ENCODE results near the gene IL1RL1.
"Not testable (repeated sequence)": the region's sequence is repeated elsewhere in the genome, so short reads cannot be mapped to it uniquely, and the experiment has no call there.

IL1RL1 gene

DNA sequence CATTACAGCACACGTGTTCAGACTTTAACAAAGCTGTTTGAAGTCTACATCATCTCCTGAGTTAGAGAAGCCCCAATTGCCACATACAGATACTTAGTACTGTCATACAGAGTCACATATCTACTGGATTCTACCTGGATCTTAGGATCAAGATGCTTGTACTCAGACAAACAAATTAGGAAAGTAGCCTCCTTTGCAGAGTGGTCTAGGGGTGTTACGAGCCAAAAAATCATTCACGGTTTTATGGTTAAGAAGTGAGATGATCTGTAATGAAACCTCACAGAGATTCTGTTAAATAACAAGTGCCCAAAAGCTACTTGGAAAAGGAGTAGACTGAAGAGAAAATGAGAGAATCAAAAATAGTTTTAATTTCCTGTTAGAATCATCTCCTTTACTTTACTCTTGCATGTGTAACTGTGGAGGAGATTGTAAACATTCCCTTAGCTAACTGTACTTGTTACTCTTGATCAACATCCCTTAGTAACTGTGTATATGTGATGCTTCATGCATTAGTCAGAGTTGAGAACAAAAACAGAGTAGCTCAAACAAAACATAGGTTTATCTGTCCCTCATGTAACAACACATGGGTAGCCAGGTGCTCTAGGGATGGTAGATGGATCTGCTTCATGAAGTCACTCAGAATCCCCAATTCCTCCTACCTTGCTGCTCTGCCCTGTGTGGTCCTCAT lies 16.4 kb upstream of the IL1RL1 start:
- DNase-seq, result no peak

DNA sequence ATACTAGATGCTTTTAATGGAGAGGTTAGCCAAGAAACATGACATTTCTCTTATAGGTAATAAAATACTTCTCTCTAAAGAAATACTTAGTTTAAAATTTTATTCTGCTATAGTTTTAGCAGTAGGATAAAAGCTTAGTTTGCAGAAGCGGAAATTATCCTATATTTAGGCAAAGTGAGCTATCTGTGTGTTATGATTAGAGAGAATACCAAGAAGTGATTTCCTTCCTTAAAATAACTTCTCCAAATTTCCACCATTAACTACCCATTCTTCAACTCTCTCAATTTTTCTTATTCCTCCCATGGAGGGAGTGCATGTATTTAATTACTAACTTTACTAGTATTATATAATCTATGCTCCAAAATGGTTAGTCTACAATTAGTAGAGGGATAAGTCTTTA lies 15.8 kb upstream of the IL1RL1 start:
- no peak for DNase-seq

DNA sequence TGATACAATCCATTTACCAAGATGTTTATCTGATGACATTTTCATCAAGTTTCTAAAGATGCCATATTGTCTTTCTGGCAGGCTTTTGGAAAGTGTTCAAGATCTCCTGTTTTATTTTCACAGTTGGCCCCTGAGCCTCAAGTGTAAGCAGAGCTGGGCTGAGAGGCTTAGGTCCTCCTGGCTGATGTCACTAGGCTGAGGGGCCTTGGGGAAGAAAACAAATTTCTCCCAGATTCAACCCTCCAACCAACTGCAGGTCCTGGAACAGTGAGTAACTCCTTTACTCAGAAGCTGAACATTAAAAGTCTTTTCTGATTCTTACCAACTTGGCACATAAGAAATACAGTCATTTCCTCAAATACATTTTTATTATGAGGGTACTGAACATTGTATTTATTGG lies 14.9 kb upstream of the IL1RL1 start:
- DNase-seq, result no peak

DNA sequence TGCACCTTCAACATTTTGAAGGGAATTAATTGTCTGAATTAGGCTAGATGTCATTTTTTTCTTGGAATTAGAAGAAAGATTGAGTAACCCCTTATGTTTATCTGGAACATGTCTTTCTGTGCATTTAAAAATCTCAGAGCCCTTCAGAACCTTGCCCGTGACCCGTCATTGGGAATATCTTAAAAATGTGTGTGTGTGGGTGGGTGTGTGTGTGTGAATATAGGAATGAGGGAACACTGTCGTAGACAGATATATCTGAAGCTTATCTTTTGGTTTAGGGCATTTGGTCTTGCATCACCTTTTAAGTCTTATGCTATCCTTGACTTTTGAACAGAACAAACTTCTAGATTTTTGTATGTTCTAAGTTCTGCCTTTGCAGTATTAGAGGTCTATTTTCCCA lies 13.5 kb upstream of the IL1RL1 start:
- DNase-seq, result no peak

DNA sequence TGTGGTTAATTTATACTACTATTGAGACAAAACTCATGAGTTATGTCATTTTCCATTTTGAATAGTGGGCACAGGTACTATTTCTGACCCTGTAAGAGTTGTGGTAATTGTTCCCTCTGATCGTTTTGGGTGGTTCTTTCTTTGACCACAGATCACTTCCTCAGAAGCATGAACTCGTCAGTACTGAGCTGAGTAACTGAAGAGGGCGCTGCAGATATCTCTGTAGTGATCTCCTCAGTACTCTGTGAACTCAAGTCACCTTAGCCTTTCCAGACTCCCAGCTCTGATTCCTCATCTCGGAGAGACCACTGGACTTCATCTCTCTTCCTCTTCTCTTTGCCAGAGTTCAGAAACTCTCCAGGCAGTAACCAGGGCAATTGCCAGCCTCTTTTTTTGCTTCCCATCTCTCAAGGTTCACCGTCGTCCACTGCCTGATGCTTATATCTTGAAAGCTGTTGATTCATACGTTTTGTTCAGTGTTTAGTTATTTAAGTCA lies 9.4 kb upstream of the IL1RL1 start:
- no peak for DNase-seq

DNA sequence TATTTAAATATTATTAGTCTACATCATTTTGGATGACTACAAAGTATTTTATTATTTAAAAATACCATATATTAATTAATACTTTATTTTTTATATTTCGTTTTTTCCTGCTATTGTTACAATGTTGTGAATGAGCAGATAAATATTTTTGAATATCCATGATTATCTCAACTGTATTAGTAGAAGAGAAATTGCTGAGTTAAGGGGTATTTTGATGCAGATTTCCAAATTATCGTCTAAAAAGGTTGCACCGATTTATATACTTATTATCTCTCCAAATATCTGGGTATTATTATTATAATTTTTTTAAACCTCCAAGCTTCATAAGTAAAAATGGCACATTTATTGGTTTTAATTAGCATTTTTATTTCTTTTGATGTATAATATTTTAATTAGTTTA lies 8.9 kb upstream of the IL1RL1 start:
- no peak for DNase-seq

DNA sequence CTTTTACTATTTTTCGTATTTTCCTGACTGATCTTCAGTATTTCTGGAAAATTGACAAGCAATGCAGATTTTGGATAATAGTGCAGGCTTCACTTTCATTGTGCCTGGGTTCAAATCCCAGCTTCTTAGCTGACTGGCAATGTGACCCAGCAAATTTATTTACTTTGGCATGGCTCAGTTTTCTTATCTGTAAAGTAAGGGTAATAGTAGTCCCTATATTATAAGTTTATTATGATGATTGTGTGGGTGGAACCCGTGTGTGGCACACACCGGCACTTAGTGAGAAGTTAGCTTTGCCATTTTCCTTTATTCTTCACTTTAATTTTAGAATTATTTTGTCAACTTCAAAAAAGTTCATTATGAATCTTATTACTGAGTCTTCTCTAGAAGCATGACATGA lies 7.8 kb upstream of the IL1RL1 start:
- DNase-seq, result no peak

DNA sequence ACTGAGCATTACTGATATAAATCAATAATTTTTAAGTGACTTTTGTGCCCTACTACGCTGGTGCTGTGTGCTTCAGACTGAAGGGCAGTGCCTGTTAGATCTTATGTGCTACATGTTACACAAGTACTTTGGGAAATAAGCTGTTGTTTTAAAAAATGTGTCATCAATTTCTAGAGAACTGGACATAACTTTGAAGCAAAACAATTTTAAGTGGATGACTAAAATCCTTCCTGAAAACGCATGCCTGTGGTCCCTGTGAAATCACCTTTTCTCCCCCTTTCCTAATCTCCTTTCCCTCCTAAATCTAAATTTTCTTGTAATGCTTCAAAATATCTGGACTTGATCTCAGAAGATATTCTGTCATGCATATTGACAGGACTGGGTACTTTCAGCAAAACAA lies 7.1 kb upstream of the IL1RL1 start:
- DNase-seq, result no peak

DNA sequence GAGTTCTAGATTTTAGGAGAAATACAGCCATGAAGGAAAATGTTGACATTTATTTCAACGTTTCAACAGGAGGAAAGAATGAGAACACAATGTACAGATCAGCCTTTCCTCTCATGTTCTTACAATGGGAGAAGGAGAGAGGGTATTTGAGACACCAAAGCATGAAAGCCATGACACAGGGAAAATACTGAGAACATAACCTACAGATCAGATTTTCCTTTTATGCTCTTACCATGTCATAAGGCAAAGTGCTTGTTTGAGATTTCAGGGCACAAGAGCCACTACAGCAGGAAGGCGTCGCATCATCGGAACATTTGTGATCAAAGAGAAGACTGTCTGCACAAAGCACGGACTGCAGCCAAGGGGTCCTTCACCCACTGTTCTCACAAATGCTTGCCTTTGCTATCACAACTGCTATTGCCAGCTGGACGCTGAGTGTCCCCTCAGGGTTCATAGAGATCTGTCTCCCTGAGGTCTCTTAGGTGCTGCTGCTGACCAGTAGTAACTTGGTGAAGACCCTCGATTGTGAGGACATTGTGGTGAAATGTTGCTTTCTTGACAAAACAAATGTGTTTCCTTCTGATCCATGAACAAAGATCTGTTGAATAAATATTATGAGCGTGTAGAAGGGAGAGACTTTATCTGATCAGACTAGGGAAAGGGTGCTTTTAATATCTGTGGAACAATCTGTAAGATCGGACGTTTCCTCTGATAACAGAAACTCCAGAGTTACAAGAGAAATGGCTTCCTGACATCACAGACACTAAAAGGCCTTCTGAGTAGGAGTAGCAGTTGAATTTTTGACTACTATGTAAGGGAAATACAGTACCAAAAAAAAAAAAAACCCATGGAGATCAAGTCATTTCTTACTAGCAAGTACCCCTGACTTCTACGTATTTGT lies 6.4 kb upstream of the IL1RL1 start:
- DNase-seq, result no peak

DNA sequence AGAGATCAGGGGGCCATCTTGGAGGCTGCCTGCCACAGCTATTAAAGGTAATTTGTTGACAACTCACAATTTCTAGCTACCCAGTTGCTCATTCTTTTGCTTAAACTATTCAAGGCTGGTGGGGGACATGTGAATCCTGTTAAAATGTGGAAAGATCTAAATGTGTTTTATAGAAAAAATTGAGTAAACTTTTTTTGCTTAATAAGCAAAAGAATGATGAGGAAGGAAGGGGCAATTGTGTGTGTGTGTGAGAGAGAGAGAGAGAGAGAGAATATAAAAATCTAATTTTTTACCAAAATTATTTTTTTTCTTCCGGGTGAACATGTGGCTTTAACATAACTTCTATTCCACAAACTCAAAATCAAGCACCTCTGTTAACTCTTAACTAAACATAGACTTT lies 5.2 kb upstream of the IL1RL1 start:
- DNase-seq, result no peak

DNA sequence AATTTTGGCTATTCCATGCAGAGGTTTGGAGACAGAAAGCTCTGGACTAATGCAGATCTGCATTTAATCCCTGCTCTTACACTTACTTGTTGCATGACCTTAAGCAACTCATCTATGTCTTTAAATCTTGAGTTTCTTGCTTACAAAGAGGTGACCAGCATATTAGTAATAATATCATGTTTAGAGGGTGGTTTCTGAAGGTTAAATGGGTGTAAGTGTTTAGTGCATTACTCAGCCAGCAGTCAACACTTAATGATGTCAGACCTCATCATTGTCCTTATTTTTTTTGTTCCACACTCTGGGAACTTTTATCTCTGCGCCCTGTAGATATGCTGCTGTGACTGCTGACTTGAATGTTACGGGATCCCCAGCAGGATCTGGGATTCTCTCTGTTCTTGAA lies 1.7 kb downstream of the IL1RL1 start:
- no peak for DNase-seq

DNA sequence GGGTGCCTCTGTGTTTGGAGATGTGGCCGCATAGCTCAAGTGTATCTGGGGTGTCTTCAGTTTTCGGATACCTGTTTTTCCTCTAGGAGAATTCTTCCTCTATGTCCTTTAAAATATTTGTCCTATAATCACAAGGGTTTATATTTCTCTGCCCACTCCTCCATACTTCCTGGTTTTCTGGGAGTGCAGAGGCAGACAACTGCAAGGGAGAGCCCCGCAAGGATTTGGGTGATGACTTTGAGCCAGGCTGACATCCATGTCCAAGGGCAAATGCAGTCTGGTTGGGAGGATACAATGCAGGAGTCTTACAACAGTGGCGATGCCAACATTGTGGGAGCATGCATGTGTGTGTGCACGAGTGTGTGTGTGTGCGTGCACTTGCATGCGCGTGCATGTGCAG lies 2.1 kb downstream of the IL1RL1 start:
- DNase-seq, result no peak

DNA sequence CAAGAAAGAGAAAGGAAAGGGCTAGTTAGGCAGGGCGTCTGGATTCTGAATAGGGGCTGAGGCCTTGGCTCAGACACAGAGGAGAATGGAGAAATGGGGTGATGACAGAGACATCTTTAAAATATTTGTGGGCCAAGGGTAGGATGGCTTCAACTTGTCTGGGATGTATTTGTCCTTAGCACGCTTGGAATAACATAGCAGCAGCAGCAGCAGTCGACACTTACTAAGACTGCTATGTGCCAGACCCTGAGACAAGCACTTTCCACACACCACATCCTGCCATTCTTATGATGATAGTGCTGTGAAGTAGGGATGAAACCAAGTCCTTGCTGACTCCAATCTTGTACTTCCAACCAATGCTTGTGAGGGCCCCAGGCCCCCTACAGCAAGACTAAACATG lies 2.6 kb downstream of the IL1RL1 start:
- DNase-seq, result no peak

DNA sequence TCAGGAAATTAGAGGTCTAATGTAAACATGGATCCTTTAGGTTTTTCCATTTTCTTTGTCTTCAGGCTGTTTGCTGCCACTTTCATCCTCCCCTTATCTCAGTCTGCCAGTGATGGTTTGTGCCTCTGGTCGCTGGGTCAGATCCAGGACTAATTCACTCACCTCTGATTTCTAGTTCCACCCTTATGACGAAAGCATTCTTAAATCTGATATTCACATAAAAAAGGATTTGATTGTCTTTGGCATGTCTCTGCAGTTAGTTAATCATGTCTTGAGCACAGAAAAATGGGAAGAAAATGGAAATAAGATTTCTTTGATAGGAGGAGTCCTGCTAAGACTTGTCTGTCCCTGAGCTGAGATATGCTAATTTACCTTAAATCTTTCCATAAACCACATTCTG lies 4.6 kb downstream of the IL1RL1 start:
- no peak for DNase-seq

DNA sequence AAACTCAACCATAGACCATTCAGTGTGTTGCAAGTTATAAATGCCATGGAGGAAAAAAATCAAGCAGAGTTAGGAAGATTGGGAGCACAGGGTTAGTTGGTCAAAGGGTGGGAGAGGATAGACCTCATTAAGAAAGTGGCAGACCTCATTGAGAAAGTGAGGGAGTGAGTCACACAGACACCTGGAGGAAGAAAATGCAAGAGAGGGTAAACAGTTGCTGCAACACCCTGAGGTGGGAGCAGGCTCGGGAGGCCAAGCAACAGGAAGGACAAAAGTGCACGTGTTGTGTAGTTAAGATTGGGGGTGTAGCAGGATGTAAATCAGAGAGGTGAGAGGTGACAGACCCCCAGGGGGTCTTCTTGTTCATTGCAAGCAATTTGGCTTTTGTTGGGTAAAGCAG lies 6.4 kb downstream of the IL1RL1 start:
- DNase-seq, result no peak

DNA sequence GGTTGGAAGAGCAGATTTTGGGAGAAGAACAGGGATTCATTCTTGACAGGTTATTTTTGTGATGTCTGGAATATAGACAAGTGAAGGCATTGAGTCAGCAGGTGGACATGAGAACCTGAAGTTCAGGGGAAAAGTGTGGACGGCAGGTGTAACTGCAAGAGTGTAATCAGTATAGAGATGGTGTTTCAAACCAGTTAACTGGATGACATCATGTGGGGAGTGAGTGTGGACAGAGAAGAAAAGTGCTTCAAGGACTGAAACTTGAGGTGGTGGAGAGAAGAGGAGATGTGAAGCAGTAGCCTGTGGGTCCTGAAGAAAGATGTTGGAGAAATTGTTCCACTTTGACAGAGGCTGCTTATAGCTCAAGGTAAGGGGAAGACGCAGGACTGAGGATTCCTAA lies 7.1 kb downstream of the IL1RL1 start:
- no peak for DNase-seq

DNA sequence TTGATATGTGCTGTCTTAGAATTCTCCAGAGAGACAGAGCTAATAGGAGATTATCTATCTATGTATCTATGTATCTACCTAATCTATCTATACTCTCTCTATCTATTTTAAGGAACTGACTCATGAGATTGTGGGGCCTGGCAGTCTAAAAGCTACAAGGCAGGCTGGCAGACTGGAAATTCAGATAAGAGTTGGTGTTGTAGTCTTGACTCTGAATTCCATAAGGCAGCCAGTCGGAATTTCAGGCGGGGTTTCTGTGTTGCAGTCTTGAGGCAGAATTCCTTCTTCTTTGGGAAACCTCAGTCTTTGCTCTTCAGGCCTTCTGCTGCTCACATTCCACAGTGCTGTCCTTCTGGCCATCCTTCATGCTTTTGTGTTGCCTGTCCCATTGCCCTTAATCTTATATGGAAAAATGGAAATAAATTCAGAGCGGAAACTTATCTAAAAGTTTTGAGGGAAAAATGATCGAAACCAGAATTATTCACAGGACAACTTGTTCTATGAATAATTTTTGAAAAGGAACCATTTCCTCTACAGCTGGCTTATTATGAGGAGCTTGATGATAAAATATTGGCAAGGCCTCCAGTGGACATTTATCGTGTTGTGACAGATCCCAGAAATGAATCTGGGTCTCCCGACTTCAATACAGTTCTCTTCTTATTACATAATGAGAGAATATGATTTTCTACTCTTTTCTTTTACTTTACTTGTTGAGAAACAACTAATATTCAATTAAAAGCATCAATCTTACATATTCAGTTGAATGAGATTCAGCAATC lies 10.8 kb downstream of the IL1RL1 start:
- no peak for DNase-seq

DNA sequence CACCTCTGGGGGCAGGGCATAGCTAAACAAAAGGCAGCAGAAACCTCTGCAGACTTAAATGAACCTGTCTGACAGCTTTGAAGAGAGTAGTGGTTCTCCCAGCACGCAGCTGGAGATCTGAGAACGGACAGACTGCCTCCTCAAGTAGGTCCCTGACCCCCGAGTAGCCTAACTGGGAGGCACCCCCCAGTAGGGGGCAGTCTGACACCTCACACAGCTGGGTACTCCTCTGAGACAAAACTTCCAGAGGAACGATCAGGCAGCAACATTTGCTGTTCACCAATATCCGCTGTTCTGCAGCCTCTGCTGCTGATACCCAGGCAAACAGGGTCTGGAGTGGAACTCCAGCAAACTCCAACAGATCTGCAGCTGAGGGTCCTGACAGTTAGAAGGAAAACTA lies 13.6 kb downstream of the IL1RL1 start:
- DNase-seq, result not testable (repeated sequence)

DNA sequence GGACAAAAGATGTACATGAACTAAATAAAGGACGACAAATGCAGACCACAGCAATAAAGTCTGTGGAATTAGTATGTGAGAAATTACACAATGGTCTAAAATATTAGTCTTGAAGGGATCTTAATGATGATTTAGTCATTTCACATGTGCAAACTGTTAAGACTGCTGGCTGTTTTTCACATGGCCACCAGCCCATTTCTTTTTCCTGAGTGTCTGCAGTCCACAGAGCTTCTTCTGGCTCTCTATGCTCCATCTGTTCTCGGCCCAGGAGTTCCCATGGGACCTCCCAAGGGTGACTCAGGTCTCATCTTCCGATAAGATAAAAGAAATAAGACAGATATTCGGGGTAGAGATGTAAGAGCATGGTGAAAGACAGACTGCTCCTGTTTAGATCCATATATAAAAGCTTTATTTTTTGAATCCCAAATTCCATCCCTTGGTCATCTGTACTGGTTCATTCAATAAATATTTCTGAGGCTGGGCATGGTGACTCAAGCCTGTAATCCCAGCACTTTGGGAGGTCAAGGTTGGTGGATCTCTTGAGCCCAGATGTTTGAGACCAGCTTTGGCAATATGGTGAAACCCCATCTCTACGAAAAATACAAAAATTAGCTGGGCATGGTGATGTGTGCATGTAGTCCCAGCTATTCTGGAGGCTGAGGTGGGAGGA lies 20.1 kb downstream of the IL1RL1 start:
- DNase-seq, result no peak

DNA sequence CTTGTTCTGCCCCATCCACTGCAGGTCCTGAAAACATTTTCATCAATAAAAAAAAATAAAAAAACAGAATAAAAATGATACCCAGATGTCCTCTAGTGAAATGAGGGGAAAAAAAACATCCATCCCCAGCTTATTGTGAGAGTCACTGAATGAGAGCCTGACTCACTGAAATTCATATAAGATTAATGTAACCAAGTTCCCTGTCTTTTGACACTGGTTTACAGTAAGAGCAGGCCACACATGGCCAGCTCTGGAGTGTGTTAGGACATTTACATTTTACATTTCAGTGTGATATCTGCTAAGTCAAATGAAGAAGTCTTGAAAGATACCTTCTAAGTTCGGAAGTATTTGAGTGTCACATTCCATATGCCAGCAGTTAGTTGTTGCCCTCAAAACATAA lies 23.1 kb downstream of the IL1RL1 start:
- no peak for DNase-seq

DNA sequence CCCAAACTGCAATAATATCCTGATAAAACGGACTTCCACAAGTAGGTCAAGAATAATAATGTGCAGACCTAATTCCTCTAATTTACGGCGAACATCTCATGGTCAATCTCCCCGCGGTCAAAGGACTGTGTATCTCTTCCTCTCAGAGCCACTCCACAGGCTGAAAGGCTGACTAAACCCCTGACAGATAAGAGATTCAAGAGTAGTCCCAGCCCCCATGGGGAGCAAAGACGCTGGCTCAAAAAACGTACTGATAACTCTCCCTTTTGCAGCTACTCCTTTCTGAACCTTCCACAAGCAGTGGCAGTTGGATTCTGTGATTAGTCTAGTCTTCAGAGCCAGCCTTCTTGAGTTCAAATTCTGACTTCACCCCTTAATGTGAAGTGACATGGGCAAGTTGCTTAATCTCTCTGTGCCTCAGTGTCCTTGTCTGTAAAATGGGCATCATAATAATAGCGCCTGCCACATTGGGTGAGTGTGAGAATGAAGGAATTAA lies 24.6 kb downstream of the IL1RL1 start:
- no peak for DNase-seq

DNA sequence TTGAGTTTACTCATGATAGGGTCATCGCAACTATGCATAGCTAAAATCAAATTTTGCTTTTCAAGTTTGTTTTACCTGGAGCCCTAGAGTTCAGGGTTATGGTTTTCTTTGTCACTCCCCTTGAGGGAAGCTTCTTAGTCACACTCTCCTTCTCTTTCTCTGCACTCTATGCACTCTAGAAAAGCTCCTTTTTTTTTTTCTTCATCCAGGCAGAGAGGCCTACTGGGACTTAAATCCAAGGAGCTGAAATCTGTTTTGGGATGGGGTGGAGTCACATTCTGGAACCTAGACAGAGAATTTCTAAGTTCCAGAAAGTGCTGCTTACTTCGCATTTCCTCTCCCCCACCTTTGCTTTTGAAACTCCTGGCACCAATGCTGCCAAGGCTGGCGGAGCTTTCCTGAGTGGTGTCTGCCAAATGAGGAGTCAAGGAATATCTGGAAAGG lies 25.2 kb downstream of the IL1RL1 start:
- DNase-seq, result no peak

DNA sequence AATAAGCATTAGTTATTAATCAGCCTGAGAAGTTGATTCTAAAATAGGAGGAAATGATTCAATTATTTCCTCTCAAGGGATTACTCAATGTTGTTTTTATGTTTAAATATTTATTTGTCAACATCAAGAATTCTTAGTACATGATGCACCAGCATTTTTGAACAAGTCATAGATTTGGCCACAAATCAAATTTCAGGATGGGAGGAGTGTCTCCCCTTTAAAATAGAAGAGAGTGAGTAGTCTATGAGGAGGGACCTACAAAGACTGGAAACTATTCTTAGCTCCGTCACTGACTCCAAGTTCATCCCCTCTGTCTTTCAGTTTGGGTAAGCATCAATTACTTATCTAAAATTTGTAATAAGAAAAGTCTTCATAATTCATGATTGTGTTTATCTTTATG lies 25.6 kb downstream of the IL1RL1 start:
- DNase-seq, result no peak

Measured in NCI-H2029 (cell line).